Esophagus squamous epithelium (tissue), 5 donors: ENCODE data around the gene JAML. TPM values are rescaled to one million over a fixed set of nuclear protein-coding genes. Genes with fewer than 3 reads are reported as not detected.
"Not testable (repeated sequence)": the region's sequence is repeated elsewhere in the genome, so short reads cannot be mapped to it uniquely, and the experiment has no call there.

Experiments
- DNase-seq: peaks from one replicate; lab custom pipeline; 2025; lab: John Stamatoyannopoulos, UW
- H3K27ac ChIP-seq, 4 donors: fragments of 200-600 bp; sonication (generic); one replicate each; pipeline ENCODE4 v1.5.1; 2016 to 2019; ENCODE audit warnings: mild to moderate bottlenecking in 1 of 4
- H3K27me3 ChIP-seq, 4 donors: fragments of 200-600 bp; sonication (generic); 1 replicate in 3 of 4; 2 replicates in 1 of 4; pipeline versions ENCODE4 v1.5.1 to v1.6.0; 2017 to 2021; ENCODE audit warnings: antibody characterized with exemption in 1 of 4
- H3K36me3 ChIP-seq, 3 donors: fragments of 200-600 bp; sonication (generic); one replicate each; pipeline ENCODE4 v1.5.1; 2016 to 2019
- H3K4me1 ChIP-seq, 3 donors: fragments of 200-600 bp; sonication (generic); one replicate each; pipeline ENCODE4 v1.5.1; 2017 to 2019
- H3K4me3 ChIP-seq, 4 donors: fragments of 200-600 bp; sonication (generic); 1 replicate in 3 of 4; 2 replicates in 1 of 4; pipeline ENCODE4 v1.5.1; 2016 to 2019; ENCODE audit warnings: mild to moderate bottlenecking in 2 of 4, moderate library complexity in 1 of 4
- H3K9me3 ChIP-seq, 3 donors: fragments of 200-600 bp; sonication (generic); one replicate each; pipeline ENCODE4 v1.5.1; 2016 to 2019
- POLR2A ChIP-seq, 4 donors: fragments of 450-650 bp; IDR thresholded peaks; one replicate each; pipeline ENCODE4 v1.6.1; 2017; ENCODE audit warnings: antibody characterized with exemption in 4 of 4, mild to moderate bottlenecking in 4 of 4, moderate library complexity in 3 of 4
- WGBS, 2 donors: methylation state at CpG; one replicate each; pipeline ENCODE4 v1.1.5; 2018; 5-methylcytosine and 5-hydroxymethylcytosine counted together
- intact Hi-C: fragments of 100-400 bp; cut with DNase I; formaldehyde crosslinking; loops from one replicate; pipeline ENCODE4 v1.15.0; 2022
- total RNA-seq, 4 donors: library from RNA; depleted of rRNA; stranded (reverse); fragments of >200 nt; gene quantifications; one replicate each; pipeline ENCODE4 v1.1.0, GENCODE V29; 2016
- TF ChIP-seq, protein P1 (sequence below), 6 experiments: fragments of 450-650 bp in 4 of 6; fragments of 200-600 bp in 2 of 6; sonication (generic) in 2 of 6; IDR thresholded peaks; one replicate each; pipeline ENCODE4 v1.5.1; 2016 to 2019; ENCODE audit warnings: antibody characterized with exemption in 6 of 6, mild to moderate bottlenecking in 4 of 6, moderate library complexity in 4 of 6
- donor health status: DM: yes; HTN: yes; CAD: no.

Gene JAML
- total RNA-seq, 4 donors from 2014 or later = 2.2 to 17.9 (median 9.5) TPM

DNA sequence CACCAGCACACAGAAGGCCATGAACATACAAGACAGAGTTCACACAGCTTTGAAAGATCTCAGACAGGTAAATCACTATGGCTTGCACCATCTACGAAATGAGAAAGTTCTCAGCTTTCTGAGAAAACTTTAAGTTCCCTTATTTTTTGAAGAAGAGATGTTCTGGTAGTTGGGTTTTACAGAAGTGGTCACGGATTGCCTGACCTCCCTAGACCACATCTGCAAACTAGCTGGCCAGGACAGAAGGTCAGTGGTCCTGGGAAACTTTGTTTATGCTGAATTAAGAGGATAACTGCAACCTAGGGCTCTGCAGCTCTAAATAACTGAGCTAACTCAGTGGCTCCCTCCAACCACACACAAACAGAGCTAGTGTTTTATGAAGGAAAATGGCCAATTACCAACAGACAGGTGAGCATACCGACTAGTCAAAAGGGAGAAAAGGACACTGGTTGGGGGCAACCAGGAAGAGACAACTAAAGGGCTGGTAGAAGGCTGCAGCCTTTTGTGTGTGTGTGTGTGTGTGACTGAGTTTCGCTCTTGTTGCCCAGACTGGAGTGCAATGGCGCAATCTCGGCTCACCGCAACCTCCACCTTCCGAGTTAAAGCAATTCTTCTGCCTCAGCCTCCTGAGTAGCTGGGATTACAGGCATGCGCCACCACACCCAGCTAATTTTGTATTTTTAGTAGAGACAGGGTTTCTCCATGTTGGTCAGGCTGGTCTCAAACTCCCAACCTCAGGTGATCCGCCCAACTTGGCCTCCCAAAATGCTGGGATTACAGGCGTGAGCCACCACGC, 39.8 kb downstream of the JAML start:
- TF ChIP-seq POLR2A (IDR thresholded peaks at IDR 0.05) = no peak
- TF ChIP-seq, protein P1, sequence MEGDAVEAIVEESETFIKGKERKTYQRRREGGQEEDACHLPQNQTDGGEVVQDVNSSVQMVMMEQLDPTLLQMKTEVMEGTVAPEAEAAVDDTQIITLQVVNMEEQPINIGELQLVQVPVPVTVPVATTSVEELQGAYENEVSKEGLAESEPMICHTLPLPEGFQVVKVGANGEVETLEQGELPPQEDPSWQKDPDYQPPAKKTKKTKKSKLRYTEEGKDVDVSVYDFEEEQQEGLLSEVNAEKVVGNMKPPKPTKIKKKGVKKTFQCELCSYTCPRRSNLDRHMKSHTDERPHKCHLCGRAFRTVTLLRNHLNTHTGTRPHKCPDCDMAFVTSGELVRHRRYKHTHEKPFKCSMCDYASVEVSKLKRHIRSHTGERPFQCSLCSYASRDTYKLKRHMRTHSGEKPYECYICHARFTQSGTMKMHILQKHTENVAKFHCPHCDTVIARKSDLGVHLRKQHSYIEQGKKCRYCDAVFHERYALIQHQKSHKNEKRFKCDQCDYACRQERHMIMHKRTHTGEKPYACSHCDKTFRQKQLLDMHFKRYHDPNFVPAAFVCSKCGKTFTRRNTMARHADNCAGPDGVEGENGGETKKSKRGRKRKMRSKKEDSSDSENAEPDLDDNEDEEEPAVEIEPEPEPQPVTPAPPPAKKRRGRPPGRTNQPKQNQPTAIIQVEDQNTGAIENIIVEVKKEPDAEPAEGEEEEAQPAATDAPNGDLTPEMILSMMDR (IDR thresholded peaks at IDR 0.05) = no peak
- intact Hi-C loops = no loop called here
- H3K9me3 ChIP-seq = no peaks in the 10 kb centered on the region
- 75 to 76% methylated on average over 9 to 12 of the region's 12 CpGs for WGBS, 2 donors
- no peaks in the 10 kb centered on the region for H3K36me3 ChIP-seq
- H3K27me3 ChIP-seq = peaks cover 0 to 21% (median 0%) of the 10 kb centered on the region in 4 donors
- no peak for DNase-seq
- H3K4me1 ChIP-seq = peaks cover 0 to 13% (median 10%) of the 10 kb centered on the region in 3 donors
- no peak overlapping the region for H3K27ac ChIP-seq
- H3K4me3 ChIP-seq = no peak overlapping the region

DNA sequence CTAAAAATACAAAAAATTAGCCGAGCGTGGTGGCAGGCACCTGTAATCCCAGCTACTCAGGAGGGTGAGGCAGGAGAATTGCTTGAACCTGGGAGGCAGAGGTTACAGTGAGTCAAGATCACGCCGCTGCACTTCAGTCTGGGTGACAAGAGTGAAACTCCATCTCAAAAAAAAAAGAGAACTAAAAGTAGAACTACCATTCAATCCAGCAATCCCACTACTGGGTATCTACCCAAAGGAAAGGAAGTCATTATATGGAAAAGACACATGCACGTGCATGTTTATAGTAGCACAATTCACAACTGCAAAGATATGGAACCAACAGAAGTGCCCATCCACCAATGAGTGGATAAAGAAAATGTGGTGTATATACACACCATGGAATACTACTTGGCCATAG, 41.1 kb downstream of the JAML start:
- not testable (repeated sequence) for H3K27ac ChIP-seq

DNA sequence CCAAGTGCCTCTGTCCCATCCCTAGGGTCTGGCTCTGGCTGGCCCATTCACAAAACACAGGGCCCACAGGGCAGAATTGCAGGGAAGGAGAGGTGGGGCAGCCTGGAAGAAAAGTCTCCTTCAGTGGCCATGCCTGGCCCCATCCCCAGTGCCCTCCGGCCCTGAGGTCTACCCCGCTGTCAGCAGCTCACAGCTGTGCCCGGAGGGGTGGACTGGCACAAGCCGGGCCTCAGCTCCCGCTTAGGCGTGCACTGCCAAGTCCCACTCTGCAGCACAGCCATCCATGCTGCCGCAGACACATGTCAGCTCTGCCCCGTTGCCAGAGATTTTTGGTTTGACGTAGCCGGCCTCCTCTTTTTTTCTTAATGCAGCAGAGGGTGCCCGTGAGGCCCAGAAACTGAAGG, 44.5 kb downstream of the JAML start:
- H3K9me3 ChIP-seq = no peaks in the 10 kb centered on the region
- peaks cover 0 to 36% (median 17%) of the 10 kb centered on the region in 3 donors for H3K4me1 ChIP-seq
- H3K27ac ChIP-seq = peak overlapping the region in 2 of 4 donors; percentile 44 to 56
- H3K27me3 ChIP-seq = peaks cover 0 to 8% (median 0%) of the 10 kb centered on the region in 4 donors
- intact Hi-C loops = no loop called here
- TF ChIP-seq, protein P1 (IDR thresholded peaks at IDR 0.05) = no peak
- TF ChIP-seq POLR2A (IDR thresholded peaks at IDR 0.05) = no peak
- H3K4me3 ChIP-seq = peak overlapping the region in 1 of 4 donors; percentile 50
- no peak for DNase-seq
- no peaks in the 10 kb centered on the region for H3K36me3 ChIP-seq
- 0 to 9% methylated on average over 1 to 7 of the region's 11 CpGs for WGBS, 2 donors

More for the DNA sequence above, 41.1 kb downstream of the JAML start:
- H3K36me3 ChIP-seq, H3K9me3 ChIP-seq, H3K4me3 ChIP-seq, intact Hi-C loops, DNase-seq: not testable (repeated sequence)
- 69 to 84% methylated on average over 3 to 5 of the region's 5 CpGs for WGBS, 2 donors
- Histone ChIP-seq H3K27me3 (peaks cover 0 to 21% (median 0%) of the 10 kb centered on the region in 4 donors), H3K4me1 (peaks cover 0 to 19% (median 12%) of the 10 kb centered on the region in 3 donors)

DNA sequence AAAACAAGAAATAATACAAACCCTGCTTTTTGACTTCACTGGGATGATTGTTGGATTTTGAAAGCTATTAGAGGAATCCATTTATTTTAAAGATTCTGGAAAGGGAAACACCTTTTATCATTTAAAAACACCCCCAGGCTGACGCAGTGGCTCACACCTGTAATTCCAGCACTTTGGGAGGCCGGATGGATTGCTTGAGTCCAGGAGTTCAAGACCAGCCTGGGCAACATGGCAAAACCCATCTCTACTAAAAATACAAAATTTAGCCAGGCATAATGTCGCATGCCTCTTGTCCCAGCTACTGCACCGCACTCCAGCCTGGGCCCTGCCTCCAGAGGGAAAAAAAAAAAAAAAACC, 48.1 kb downstream of the JAML start:
- no peak for DNase-seq
- no peak overlapping the region for H3K4me3 ChIP-seq

DNA sequence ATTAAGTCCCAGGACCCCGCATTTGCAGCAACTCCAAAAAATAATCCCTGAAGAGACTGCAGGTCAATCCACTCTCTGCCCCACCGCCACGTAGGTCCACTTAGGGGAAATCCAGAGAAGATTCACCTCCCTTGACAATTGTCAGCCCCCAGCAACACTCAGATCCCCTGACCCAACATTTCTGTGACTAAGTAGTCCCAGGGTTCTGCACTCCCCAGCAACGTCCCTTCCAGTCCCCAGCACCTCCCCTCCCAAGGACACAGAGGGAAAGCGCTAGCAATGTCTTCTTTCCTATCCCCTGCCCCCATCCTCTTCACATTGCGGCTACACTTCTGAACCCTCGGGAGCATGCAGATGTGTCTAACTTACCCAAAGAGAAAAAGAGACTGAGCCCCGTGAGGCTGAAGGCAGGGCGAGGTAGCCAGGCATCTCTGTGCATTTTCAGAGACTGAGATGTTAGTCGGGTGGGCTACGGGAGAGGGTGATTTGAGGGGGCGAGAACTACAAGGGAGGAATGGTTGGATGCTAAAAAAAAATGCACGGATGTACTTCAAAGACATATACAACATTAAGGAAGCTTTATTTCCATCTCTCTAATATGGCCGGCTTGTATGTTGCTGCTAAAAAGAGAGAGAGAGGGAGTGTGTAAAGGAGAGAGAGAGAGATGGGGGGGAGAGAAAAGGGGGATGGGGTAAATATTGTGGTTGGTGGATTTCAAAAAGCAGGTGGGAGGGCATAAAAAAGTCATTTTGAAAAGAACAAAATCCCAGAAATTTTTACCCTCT, 48.6 kb downstream of the JAML start, which contains the start of gene SCN2B:
Gene SCN2B, minus strand, starts transcription at position 647 of the 785 bp plus-strand sequence. Its CDS starts 208 bp downstream, at position 439.
- no peaks in the 10 kb centered on the region for H3K36me3 ChIP-seq
- H3K9me3 ChIP-seq = no peaks in the 10 kb centered on the region
- peaks cover 0 to 52% (median 25%) of the 10 kb centered on the region in 3 donors for H3K4me1 ChIP-seq
- 17 to 19% methylated on average over 11 to 13 of the region's 14 CpGs for WGBS, 2 donors
- no peak for DNase-seq
- peak within 1 kb of the TSS in 3 of 4 donors; percentile 30 to 49 (median 35) for H3K4me3 ChIP-seq
- intact Hi-C loops = no loop called here
- no peak for TF ChIP-seq POLR2A (IDR thresholded peaks at IDR 0.05)
- TF ChIP-seq, protein P1 (IDR thresholded peaks at IDR 0.05) = no peak
- H3K27ac ChIP-seq = peak within 1 kb of the TSS in 3 of 4 donors; percentile 21 to 66 (median 54)
- H3K27me3 ChIP-seq = peaks cover 0 to 20% (median 0%) of the 10 kb centered on the region in 4 donors

More for the DNA sequence above, 48.1 kb downstream of the JAML start:
- Histone ChIP-seq H3K36me3 (no peaks in the 10 kb centered on the region), H3K27me3 (peaks cover 0 to 16% (median 0%) of the 10 kb centered on the region in 4 donors), H3K4me1 (peaks cover 0 to 47% (median 21%) of the 10 kb centered on the region in 3 donors), H3K9me3 (no peaks in the 10 kb centered on the region), H3K27ac (peak overlapping the region in 1 of 4 donors; percentile 54)
- intact Hi-C loops = no loop called here
- TF ChIP-seq POLR2A (IDR thresholded peaks at IDR 0.05) = no peak
- TF ChIP-seq, protein P1 (IDR thresholded peaks at IDR 0.05) = no peak
- WGBS, 2 donors = 55 to 74% methylated on average over 4 of the region's 4 CpGs
